ENCODE results near the gene VAC14.

GRCh38 chr16:70753228-70753627 lies 47.7 kb downstream of the VAC14 start:
- TF ChIP-seq CTCF (IDR thresholded peaks at IDR 0.05; ENCODE audit: insufficient read depth, low read length) (no peak), POLR2AphosphoS5 (IDR thresholded peaks at IDR 0.05; ENCODE audit: low read depth) (no peak), REST (IDR thresholded peaks at IDR 0.05; ENCODE audit: insufficient replicate concordance, low read depth) (no peak), GABPA (IDR thresholded peaks at IDR 0.05; ENCODE audit: low read depth) (no peak)
